ENCODE results near the gene KRT26. TPM values are rescaled to one million over a fixed set of nuclear protein-coding genes. Genes with fewer than 3 reads are reported as not detected.

Gene KRT26
- total RNA-seq, 1 donor from 2014 or later, result not detected

DNA sequence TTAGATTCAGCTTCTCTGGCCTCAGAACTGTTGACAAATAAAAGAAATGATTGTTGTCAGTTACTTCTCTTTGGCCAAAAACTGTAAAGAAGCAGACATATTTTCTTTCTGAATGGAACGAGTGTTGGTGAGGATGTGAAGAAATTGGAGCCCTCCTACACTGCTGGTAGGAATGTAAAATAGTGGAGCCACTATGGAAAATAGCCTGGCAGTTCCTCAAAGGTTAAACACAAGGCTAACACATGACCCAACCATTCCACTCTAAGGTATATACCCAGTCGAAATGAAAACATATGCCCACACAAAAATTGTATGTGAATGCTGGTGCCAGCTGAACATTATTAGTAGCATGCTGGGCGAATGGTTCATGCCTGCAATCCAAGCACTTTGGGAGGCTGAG, 54.2 kb downstream of the KRT26 start:
- ChIA-PET CTCF (no interaction called here), POLR2A (interaction anchor here (0.6 kb wide), 1 partner anchor 945 kb away, joined by 3 read pairs; no protein-coding TSS in a partner anchor)
- DNase-seq, result no peak
- no peak for ATAC-seq (ENCODE audit: low read depth)
- no peak overlapping the region for H3K27ac Mint-ChIP-seq
- TF ChIP-seq, protein P1, sequence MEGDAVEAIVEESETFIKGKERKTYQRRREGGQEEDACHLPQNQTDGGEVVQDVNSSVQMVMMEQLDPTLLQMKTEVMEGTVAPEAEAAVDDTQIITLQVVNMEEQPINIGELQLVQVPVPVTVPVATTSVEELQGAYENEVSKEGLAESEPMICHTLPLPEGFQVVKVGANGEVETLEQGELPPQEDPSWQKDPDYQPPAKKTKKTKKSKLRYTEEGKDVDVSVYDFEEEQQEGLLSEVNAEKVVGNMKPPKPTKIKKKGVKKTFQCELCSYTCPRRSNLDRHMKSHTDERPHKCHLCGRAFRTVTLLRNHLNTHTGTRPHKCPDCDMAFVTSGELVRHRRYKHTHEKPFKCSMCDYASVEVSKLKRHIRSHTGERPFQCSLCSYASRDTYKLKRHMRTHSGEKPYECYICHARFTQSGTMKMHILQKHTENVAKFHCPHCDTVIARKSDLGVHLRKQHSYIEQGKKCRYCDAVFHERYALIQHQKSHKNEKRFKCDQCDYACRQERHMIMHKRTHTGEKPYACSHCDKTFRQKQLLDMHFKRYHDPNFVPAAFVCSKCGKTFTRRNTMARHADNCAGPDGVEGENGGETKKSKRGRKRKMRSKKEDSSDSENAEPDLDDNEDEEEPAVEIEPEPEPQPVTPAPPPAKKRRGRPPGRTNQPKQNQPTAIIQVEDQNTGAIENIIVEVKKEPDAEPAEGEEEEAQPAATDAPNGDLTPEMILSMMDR (IDR thresholded peaks at IDR 0.05), result no peak
- peaks cover 13% of the 10 kb centered on the region for H3K27me3 Mint-ChIP-seq
- no peaks in the 10 kb centered on the region for H3K36me3 Mint-ChIP-seq (ENCODE audit: low read depth)
- intact Hi-C loops (cut with micrococcal nuclease), result loop anchor here (5.0 kb wide), 1 partner anchor 75 kb away; no protein-coding TSS in a partner anchor
- H3K9me3 Mint-ChIP-seq, result no peaks in the 10 kb centered on the region
- no peaks in the 10 kb centered on the region for H3K4me1 Mint-ChIP-seq
- no peak overlapping the region for H3K4me3 Mint-ChIP-seq

Other genes with a start within 250 kb of the KRT26 start
- 572 and 573 TPM in 2 replicates for gene CCR7, start 206.7 kb downstream of the KRT26 start, total RNA-seq
- 140 TPM in 2 replicates for gene SMARCE1, start 124.4 kb downstream of the KRT26 start, total RNA-seq
- not detected in 2 replicates for gene KRT222, start 107.0 kb downstream of the KRT26 start, total RNA-seq
- not detected in 2 replicates for gene KRT24, start 68.4 kb downstream of the KRT26 start, total RNA-seq
- not detected in 2 replicates for gene KRT25, start 16.9 kb downstream of the KRT26 start, total RNA-seq
- not detected in 2 replicates for gene KRT27, start 10.3 kb upstream of the KRT26 start, total RNA-seq
- not detected in 2 replicates for gene KRT28, start 27.8 kb upstream of the KRT26 start, total RNA-seq
- gene KRT10, start 50.4 kb upstream of the KRT26 start, total RNA-seq, result 40.7 and 46.7 TPM in 2 replicates
- gene KRT12, start 95.0 kb upstream of the KRT26 start, total RNA-seq, result not detected in 2 replicates
- not detected in 2 replicates for gene KRT20, start 113.0 kb upstream of the KRT26 start, total RNA-seq
- gene KRT23, start 165.4 kb upstream of the KRT26 start, total RNA-seq, result not detected in 2 replicates
- not detected in 2 replicates for gene KRT39, start 194.7 kb upstream of the KRT26 start, total RNA-seq
- not detected in 2 replicates for gene KRT40, start 212.1 kb upstream of the KRT26 start, total RNA-seq
- not detected in 2 replicates for gene KRTAP3-3, start 222.0 kb upstream of the KRT26 start, total RNA-seq
- gene KRTAP3-2, start 227.7 kb upstream of the KRT26 start, total RNA-seq, result not detected in 2 replicates
- gene KRTAP3-1, start 236.9 kb upstream of the KRT26 start, total RNA-seq, result not detected in 2 replicates